NCI-H2081 (cell line): ENCODE results near the gene LILRA2.
"Not testable (repeated sequence)": the region's sequence is repeated elsewhere in the genome, so short reads cannot be mapped to it uniquely, and the experiment has no call there.

Experiments
- DNase-seq, 2 experiments: peaks; one replicate each; lab custom pipeline; 2025; lab: John Stamatoyannopoulos, UW

Gene LILRA2

DNA sequence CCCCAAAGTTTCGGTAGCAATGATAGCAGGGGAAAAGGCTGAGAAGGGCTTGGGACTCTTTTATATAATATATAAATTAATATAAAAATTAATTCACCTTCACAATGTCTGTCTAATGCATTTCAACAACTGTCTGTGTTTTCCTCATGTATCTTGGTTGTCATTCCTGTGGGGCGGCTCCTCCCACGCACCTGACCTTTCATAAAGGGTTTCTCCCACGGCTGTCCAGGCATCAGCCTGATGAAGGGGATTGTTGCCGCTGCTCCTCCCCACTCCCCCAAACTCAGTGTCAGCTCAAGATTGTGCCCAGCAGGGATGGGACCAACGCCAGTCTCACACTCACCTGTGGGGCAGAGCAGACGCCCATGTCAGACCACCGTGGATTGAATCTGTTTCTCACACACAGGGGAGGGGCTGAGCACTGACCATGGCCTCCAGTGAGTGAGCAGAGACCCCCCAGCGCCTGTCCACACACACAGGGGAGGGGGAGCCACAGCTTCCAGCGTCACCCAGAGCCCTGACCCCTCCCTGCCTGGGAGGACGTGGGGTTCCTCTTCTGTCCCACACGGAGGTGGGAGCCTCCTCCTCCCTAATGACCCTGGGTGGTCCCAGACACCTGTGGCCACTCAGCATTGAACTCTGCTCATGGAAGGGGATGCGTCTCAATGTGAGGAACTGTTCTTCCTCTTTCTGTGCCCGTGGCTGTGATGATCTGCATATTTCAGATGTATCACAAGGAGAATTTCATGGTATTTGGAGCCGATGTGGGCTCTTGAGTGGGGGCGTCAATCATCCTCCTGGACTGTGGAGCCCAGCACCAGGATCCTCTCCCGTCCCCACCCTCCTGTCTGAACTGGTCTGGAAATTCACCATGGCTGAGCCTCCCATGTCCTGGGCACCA, 1.6 kb upstream of the LILRA2 start:
- not testable (repeated sequence) for DNase-seq

- no peak for DNase-seq
Measured at GRCh38 chr19:54572696-54573311, 786 bp upstream of the LILRA2 start.

DNA sequence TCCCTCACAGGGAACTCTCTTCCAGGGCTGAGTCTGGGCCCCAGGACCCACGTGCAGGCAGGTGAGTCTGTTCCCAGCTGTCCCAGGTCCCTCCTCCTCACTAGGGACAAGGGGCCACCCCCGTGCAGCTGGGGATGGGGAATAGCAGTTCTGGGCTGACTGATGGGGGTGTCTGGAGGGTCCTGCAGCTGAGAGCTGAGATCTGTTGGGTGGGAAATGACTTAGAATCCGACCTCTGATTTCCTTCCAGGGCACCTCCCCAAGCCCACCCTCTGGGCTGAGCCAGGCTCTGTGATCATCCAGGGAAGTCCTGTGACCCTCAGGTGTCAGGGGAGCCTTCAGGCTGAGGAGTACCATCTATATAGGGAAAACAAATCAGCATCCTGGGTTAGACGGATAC, 461 bp downstream of the LILRA2 start:
- no peak for DNase-seq

- no peak for DNase-seq
Measured at GRCh38 chr19:54574527-54575056, 1.0 kb downstream of the LILRA2 start.

DNA sequence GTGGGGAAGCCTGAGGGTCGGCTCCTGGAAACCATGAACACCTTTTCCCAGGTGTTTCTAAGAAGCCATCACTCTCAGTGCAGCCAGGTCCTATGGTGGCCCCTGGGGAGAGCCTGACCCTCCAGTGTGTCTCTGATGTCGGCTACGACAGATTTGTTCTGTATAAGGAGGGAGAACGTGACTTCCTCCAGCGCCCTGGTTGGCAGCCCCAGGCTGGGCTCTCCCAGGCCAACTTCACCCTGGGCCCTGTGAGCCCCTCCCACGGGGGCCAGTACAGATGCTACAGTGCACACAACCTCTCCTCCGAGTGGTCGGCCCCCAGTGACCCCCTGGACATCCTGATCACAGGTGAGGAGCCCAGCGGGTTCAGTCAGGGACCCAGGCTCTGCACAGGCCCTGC, 1.6 kb downstream of the LILRA2 start:
- not testable (repeated sequence) for DNase-seq

DNA sequence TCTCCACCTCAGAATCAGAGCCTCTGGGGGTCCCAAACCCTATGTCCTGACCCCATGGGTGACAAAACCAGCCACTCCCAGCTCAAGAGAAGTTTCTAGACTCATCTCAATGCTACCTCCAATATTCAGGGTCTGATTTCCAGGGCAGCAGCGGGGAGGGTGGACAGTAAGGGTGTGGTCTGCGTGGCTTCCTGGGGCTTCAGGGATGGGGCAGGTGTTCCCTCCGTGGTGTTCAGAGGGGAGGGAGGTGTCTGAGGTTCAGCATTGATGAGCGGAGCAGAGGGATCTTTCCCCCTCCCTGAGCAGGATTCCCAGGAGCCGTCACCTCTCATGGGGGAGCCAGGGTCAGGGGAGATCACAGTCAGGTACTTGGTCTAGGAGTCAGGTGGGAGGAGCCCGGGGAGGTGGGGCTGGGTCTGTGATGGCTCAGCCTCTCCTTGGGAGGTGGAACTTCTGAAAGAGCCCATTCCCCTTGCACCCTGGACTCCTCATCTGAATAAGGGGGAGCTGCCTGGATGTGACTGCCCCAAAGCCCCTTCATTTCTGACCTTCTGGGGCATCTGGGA, 2.9 kb downstream of the LILRA2 start:
- DNase-seq: no peak

DNA sequence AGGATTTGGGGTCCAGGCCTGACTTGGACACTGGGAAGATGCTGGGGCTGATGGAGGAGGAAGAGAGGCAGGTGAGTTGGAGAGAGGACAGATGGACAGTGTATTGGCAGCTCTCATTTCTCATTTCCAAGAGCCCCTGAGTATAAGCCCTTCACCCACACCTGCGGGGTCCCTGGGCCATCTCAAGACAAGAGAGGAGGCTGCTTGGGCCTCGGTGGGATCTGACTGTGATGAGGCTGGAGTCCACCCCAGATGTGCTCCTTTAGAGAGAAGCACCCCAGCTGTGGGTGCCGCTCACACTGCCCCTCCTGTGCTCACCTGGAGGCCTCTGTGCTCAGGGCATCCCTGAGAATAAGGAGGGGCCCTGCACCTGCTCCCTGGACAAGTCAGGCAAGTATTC, 3.7 kb downstream of the LILRA2 start:
- DNase-seq: no peak

DNA sequence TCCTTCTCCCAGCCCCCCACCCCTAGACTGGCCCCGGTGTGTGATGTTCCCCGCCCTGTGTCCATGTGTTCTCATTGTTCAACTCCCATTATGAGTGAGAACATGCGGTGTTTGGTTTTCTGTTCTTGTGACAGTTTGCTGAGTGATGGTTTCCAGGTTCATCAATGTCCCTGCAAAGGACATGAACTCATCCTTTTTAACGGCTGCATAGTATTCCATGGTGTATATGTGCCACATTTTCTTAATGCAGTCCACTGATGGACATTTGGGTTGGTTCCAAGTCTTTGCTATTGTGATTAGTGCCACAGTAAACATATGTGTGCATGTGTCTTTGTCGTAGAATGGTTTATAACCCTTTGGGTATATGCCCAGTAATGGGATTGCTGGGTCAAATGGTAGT, 4.7 kb downstream of the LILRA2 start:
- not testable (repeated sequence) for DNase-seq

GRCh38 chr19:54586397-54586796, 12.8 kb downstream of the LILRA2 start:
- no peak for DNase-seq

DNA sequence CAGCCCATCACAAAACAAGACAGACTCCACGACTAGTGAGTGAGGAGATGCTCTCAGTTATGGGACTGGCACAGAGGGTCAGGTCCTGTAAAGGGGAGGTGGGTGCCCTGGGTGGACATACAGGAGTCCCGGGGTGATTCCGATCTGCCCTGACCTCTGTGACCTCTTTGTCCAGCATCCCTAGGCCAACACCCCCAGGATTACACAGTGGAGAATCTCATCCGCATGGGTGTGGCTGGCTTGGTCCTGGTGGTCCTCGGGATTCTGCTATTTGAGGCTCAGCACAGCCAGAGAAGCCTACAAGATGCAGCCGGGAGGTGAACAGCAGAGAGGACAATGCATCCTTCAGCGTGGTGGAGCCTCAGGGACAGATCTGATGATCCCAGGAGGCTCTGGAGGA, 13.4 kb downstream of the LILRA2 start:
- DNase-seq: no peak

DNA sequence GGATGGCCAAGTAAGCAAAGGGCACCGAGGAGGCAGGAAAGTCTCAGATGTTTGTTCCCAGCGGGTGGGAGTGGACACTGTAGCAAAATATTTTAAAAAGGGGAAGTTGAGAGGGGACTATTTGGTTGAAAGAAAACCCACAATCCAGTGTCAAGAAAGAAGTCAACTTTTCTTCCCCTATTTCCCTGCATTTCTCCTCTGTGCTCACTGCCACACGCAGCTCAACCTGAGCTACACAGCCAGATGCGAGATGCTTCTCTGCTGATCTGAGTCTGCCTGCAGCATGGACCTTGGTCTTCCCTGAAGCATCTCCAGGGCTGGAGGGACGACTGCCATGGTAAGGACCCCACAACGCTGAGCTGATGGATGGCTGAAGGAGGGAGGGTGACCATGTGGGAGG, 19.9 kb downstream of the LILRA2 start, which contains the start of gene LILRA1:
TSS of gene LILRA1 (plus strand) at position 188 of the 400 bp plus-strand sequence. CDS start 613 bp downstream, outside the sequence.
- DNase-seq: not testable (repeated sequence)

DNA sequence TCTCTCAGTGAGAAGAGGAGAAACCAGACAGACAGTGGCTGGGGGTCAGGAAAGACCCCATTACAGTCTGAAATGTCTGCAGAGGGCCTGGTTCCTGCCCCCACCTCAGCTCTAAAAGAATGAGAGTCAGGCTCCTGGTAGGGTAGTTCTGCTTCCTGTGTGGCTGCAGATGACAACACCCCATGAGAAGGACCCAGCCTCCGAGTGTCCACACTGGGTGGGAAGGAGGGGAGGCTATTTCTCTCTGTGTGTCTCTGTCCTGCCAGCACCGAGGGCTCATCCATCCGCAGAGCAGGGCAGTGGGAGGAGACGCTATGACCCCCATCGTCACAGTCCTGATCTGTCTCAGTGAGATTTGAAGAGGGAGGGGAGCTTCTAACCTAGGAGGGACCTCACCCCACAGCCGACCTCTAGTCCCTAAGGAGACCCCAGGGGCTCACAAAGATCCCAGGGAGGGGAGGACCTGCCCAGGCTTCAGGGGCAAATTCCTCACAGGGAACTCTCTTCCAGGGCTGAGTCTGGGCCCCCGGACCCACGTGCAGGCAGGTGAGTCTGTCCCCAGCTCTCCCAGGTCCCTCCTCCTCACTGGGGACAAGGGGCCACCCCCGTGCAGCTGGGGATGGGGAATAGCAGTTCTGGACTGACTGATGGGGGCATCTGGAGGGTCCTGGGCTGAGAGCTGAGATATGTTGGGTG, 20.5 kb downstream of the LILRA2 start:
- not testable (repeated sequence) for DNase-seq

GRCh38 chr19:54594737-54595136, 21.1 kb downstream of the LILRA2 start:
- DNase-seq: no peak

DNA sequence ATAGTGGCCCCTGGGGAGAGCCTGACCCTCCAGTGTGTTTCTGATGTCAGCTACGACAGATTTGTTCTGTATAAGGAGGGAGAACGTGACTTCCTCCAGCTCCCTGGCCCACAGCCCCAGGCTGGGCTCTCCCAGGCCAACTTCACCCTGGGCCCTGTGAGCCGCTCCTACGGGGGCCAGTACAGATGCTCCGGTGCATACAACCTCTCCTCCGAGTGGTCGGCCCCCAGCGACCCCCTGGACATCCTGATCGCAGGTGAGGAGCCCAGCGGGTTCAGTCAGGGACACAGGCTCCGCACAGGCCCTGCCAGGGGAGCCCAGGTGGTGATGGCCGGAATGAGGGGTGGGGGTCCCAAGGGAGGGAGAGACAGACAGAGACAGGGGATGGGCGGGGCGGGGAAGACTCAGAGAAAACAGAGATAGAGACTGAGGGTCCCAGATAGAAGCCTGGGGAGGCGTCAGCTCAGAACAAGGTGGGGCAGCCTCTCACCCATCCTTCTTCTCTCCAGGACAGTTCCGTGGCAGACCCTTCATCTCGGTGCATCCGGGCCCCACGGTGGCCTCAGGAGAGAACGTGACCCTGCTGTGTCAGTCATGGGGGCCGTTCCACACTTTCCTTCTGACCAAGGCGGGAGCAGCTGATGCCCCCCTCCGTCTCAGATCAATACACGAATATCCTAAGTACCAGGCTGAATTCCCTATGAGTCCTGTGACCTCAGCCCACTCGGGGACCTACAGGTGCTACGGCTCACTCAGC, 22.3 kb downstream of the LILRA2 start:
- DNase-seq: not testable (repeated sequence)

DNA sequence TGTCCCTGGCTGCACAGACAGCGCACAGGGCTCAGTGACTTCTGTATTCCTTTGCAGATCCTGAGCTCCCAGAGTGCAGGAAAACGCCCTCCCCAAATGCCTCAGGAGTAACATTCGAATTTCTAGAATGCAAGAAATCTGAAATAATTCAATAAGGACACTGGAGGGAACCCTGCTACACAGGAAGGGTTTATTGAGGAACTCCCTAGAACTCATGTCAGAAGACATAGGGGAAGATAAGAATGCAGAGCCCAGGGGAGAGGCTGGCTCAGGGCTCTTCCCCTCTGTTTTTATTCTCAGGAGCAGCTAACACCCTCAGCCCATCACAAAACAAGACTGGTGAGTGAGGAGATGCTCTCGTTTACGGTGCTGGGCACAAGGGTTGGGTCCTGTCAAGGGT, 26.6 kb downstream of the LILRA2 start:
- DNase-seq: no peak

DNA sequence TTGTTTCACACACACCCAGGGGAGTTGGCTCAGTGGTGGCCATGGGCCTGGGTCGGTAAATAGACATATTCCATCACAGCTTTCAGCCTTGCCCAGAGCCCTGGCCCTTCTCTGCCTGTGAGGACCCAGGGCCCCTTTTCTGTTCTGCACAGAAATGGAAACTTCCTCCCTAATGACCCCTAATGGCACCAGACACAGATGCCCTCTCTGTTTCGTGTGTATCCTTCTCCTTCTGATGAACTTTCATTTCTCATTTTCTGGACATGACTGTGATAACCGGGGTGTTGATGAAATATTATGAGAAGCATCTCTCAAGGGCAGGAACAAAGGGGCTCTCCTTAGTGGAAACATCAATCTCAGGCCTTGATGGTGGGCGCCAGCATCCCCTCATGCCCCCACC, 32.6 kb downstream of the LILRA2 start:
- DNase-seq: no peak

DNA sequence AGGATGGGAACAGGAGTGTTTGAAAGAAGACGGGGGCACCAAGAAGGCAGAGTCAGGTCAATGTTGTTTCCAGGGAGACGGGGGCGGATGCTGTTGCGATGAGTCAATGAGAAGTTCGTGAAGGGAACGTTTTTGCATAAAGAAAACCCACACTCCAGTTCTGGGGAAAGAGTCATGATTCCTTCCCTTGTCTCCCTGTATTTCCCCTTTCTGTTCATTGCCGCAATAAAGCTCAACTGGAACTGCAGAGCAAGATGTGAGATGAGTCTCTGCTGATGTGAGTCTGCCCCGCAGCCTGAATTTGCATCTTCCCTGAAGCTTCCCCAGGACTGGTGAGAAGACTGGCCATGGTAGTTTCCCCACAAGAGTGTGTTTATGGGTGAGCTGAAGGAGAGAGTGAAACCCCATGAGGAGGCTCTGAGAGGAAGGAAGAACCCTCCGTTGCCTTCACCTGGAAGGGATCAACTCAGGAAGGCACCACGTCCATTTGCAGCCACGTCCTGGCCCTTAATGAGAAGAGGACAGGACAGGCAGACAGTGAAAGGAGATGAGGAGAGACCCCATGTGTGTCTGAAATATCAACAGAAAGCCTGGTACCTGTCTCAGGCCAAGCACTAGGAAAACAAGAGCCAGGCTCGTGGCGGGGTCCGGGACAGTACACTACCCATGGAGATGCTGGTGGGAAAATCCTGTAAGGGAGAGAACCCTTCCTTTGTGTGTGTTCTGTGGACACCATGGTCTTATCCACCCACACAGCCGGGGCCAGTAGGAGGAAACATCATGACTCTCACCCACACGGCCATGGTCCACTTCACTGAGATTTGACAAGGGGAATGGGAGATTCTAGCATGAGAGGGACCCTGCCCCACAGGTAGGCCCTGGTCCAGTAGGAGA, 33.5 kb downstream of the LILRA2 start:
- DNase-seq: no peak

- DNase-seq: no peak
Measured at GRCh38 chr19:54607785-54608150, 34.2 kb downstream of the LILRA2 start.

DNA sequence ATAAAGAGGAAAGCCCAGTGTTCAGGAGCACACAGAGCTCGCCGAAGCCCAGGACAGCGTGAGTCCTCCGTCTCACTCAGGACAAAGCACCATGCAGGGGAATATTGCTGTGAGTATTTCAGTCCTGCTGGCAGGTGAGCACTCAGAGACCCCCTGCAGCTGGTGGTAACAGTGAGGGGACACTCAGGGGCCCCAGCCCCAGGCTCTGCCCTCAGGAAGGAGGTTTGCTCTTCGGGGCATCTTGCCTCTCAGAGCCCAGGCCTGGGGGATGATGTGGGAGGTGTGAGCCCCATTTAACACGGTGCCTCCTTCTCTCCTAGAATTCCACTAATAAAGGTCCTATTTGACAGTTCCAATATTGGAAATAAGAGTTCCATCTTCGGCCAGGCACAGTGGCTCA, 34.6 kb downstream of the LILRA2 start:
- DNase-seq: no peak

DNA sequence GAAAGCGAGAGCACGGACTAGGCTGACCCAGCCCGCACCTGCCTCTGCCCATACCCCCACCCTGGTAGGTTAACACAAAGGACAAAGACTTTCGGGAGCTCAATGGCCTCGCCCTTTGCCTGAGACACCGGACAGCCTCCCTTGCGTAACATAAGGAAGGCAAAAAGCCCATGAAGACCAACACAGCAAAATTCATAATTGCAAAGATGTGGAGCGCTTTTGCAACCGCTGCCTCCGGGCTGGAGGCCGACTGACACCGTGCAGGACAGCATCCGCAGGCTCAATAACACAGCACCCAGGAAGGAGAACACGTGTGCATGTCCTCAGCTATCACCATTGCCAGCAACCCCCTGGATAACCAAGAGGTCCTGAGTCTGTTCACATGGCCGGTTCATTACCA, 35.2 kb downstream of the LILRA2 start:
- no peak for DNase-seq
